VCaP (cell line): ENCODE measurements around the gene RBKS.
"Not testable (repeated sequence)": the region's sequence is repeated elsewhere in the genome, so short reads cannot be mapped to it uniquely, and the experiment has no call there.

ENCODE experiments used
- H3K27ac ChIP-seq: fragments of 450-650 bp; 2 replicates; pipeline ENCODE4 v1.5.1; 2017
- TF ChIP-seq, protein P1 (sequence below): fragments of 450-650 bp; conservative IDR thresholded peaks from 2 replicates; pipeline ENCODE4 v1.5.1; 2017; ENCODE audit warnings: mild to moderate bottlenecking, moderate library complexity

RBKS gene

DNA sequence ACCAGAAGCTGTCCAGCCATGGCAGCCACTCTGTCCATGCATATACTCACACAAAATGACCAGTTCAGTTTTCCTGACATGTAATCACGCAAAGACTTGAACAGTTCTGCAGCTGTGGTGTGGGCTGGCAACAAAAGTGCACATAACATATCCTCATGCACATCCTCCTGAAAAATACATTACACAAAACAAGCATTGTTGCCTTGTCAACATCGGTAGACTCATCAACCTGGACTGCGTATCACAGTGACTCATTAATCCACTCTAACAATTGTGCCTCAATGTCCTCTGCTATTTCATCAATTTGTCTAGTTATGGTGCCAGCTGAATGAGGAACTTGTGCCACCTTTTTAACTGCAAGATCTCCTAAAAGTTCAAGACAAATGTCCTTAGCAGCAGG, 19.5 kb downstream of the RBKS start:
- TF ChIP-seq, protein P1, sequence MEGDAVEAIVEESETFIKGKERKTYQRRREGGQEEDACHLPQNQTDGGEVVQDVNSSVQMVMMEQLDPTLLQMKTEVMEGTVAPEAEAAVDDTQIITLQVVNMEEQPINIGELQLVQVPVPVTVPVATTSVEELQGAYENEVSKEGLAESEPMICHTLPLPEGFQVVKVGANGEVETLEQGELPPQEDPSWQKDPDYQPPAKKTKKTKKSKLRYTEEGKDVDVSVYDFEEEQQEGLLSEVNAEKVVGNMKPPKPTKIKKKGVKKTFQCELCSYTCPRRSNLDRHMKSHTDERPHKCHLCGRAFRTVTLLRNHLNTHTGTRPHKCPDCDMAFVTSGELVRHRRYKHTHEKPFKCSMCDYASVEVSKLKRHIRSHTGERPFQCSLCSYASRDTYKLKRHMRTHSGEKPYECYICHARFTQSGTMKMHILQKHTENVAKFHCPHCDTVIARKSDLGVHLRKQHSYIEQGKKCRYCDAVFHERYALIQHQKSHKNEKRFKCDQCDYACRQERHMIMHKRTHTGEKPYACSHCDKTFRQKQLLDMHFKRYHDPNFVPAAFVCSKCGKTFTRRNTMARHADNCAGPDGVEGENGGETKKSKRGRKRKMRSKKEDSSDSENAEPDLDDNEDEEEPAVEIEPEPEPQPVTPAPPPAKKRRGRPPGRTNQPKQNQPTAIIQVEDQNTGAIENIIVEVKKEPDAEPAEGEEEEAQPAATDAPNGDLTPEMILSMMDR: no peak
- H3K27ac ChIP-seq: no peak overlapping the region

DNA sequence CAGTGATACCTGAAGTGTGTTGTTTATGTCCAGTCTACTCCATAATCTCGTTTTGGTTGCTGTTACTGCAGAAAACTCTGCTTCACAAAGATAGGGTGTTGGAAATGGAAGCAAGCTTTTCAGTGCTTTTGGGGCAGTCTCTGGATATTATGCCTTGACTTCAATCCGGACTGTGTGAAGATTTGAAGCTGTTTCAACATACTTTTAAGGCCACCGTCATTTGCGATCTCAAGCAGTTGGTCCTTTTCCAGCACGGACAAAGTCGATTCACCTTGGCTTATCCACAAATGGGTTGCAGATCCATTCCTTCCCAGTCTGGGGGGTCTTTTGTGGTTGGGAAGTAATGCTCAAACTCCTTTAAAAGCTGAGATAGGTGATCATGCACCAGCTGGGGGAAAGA, 20.4 kb downstream of the RBKS start:
- TF ChIP-seq, protein P1: no peak
- no peak overlapping the region for H3K27ac ChIP-seq

DNA sequence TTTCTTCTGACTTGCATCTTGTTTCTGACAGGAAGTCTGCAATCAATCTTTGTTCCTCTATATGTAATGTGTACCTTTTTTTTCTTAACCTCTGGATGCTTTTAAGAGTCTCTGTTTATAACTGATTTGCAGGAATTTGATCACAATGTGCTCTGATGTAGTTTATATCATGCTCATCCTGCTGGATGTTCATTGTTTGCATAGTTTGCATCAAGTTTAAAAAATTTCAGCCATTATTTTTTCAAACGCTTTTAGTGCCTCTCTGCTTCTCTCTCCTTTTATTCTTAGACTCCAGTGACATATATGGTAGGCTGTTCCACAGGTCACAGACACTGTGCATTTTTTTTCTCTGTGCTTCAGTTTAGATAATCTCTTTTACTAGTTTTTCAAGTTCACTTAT, 23.9 kb downstream of the RBKS start:
- no peak overlapping the region for H3K27ac ChIP-seq
- TF ChIP-seq, protein P1: no peak

DNA sequence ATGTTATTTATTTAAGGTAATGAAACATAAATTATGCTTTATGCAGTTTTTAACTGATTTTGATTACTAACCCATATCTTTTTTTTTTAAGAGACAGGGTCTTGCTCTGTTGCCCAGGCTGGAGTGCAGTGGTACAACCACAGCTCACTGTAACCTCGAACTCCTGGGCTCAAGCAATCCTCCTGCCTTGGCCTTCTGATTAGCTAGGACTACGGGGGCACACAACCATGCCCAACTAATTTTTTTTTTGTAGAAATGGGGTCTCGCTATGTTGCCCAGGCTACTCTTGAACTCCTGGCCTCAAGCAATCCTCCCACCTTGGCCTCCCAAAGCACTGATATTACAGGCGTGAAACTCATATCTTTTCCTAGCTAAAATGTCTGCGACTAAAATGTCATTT, 26.2 kb downstream of the RBKS start:
- H3K27ac ChIP-seq: not testable (repeated sequence)

DNA sequence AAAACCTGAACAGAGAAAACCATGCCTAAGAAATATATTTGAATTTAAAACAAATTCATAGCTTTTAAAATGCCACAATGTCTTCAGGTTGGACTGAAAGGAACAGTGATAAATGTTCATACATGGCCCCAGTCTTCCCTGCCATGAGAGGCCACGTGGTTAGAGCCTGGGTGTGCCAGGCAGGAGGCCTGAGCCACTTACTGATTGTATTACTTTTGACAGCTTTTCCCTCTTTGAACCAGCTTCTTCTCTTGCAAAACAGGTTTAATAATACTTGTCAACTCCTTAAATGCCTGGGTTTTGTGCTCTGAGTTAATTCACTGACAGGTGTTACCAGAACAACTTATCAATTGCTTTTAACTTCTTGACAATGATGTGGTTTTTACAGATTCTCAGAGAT, 27.0 kb downstream of the RBKS start:
- TF ChIP-seq, protein P1: no peak

DNA sequence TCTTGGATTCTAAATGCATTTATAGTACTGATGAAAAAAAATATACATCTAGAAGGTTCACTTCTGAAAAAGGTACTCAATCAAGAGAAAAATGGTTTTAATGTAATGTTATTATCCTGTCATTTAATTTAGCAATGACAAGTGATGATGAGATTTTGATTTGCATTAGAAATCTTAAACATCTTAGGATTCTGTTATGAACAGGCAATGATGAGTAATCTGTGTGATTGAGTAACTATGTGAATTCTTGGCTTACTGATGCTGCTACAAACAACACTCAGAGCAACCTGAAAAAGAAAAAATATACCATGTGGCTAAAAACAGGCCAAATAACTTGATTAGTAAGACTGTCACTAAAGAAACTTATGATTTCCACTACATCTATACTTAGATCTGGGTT, 30.1 kb downstream of the RBKS start:
- TF ChIP-seq, protein P1: no peak
- H3K27ac ChIP-seq: no peak overlapping the region

More for the DNA sequence above, 27.0 kb downstream of the RBKS start:
- H3K27ac ChIP-seq: no peak overlapping the region

DNA sequence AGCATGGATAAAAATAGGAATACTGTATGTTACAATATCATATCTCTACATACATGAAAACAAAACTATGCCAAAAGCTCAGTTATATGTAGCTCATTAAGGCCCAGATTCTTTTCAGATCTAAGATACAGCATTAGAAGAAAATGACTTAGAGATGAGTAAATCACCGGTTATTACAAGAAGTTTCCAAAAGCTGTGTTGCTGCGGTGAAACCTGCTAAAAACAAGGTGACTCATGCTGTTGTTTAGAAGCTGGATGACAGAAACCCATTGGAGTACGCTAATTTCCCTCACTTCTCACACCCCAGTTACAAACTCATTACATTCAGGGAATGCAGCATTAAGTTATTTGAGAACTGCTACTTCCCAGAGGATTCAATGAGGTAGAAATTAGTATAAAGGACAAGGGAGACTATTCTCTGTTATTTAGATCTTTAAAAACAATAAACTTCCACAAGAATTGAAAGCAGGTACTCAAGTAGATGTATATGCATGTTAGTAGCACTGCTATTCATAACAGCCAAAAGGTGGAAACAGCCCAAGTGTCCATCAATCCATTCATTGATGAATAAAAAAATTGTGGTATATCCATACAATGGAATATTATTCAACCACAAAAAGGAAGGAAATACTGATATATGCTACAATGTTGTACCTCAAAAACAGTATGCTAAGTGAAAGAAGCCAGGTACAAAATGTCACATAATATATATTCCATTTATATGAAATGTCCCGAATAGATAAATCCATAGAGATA, 32.6 kb downstream of the RBKS start:
- TF ChIP-seq, protein P1: no peak
- H3K27ac ChIP-seq: no peak overlapping the region

DNA sequence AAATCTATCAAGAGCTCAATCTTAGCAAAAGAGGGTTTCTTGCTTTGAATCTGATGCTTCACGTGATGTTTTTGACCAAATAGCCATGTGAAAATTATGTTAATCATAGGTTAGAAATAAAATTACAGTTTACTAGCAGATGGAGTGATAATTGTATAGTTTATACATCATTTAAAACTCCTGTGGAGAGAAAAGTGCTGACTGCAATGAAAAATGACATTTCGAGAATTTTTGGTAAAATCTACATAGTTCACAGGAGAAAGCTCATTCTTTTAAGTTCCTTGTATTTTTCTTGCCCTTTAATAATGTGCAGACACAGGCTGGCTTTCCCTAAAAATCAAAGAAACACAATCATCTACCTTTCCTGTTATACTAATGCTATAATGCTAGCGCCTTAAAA, 33.2 kb downstream of the RBKS start:
- TF ChIP-seq, protein P1: no peak
- no peak overlapping the region for H3K27ac ChIP-seq
